HCT116 (cell line): Measurements from ENCODE around the gene GALNT2. TPM values are rescaled to one million over a fixed set of nuclear protein-coding genes. Genes with fewer than 3 reads are reported as not detected.

Experiments used
- ATAC-seq: fragments of 200-7000 bp; cut with Tn5 transposase; 2 replicates; pipeline ENCODE4 v1.9.1; 2020; ENCODE audit warnings: mild to moderate bottlenecking, moderate library complexity
- BruUV-seq: library from RNA; stranded (reverse); fragments of 400-500 nt; replicated peaks from 2 replicates; lab custom pipeline; 2021; lab: Mats Ljungman, UMichigan
- CTCF ChIA-PET: fragments of 300-600 bp; sonication (Branson Sonifier 250); formaldehyde crosslinking; loops from one replicate; lab custom pipeline; 2021; ENCODE audit warnings: antibody characterized with exemption; lab: Charles Lee
- POLR2A ChIA-PET: fragments of 300-600, 350-600 bp; sonication (Branson Sonifier 250); formaldehyde crosslinking; loops from one replicate; lab custom pipeline; 2021; ENCODE audit warnings: antibody characterized with exemption; lab: Charles Lee
- RAD21 ChIA-PET, 2 experiments: fragments of 300-600 bp; sonication (Branson Sonifier 250); formaldehyde crosslinking; loops; one replicate each; lab custom pipeline; 2023; ENCODE audit warnings: low total read pairs in 2 of 2; ENCODE audit not compliant: uncharacterized antibody in 2 of 2, unreplicated experiment in 2 of 2, low non-redundant PET in 1 of 2; lab: Charles Lee
- DNase-seq: peaks from one replicate; pipeline ENCODE4 v3.0.0-alpha.2; 2010; ENCODE audit warnings: low read depth, low spot score
- H2AFZ ChIP-seq: fragments of 200-600 bp; shearing (Covaris generic), sonication (generic); 2 replicates; pipeline ENCODE4 v1.6.1; 2017; ENCODE audit warnings: low read depth, mixed run types, mixed read lengths, antibody characterized with exemption, low read length; ENCODE audit not compliant: poor library complexity, severe bottlenecking
- H3K27ac ChIP-seq: 2 replicates; pipeline ENCODE4 v1.5.1; 2012; ENCODE audit warnings: low read depth, low read length
- H3K27me3 ChIP-seq: fragments of 200-600 bp; sonication (generic); 2 replicates; pipeline ENCODE4 v1.6.1; 2016; ENCODE audit warnings: mixed run types, low read length, mixed read lengths; ENCODE audit not compliant: insufficient read depth
- H3K36me3 ChIP-seq, 2 experiments: fragments of 200-500 bp in 1 of 2; fragments of 200-600 bp in 1 of 2; sonication (Bioruptor generic) in 1 of 2; sonication (generic) in 1 of 2; 2 replicates each; pipeline versions ENCODE4 v1.5.1 to v1.6.1; 2014 to 2016; ENCODE audit warnings: low read length in 2 of 2, inconsistent platforms in 1 of 2, mixed read lengths in 1 of 2, mixed run types in 1 of 2; ENCODE audit not compliant: insufficient read depth in 2 of 2, control insufficient read depth in 1 of 2
- H3K4me1 ChIP-seq, 2 experiments: fragments of 200-600 bp in 1 of 2; sonication (generic) in 1 of 2; 2 replicates each; pipeline versions ENCODE4 v1.5.1 to v1.6.1; 2012 to 2017; ENCODE audit warnings: low read length in 2 of 2, inconsistent platforms in 1 of 2, mild to moderate bottlenecking in 1 of 2, mixed read lengths in 1 of 2, mixed run types in 1 of 2, moderate library complexity in 1 of 2; ENCODE audit not compliant: insufficient read depth in 2 of 2, control insufficient read depth in 1 of 2
- H3K4me2 ChIP-seq: fragments of 200-600 bp; sonication (generic); 2 replicates; pipeline ENCODE4 v1.6.1; 2017; ENCODE audit warnings: mixed run types, low read length, mixed read lengths
- H3K4me3 ChIP-seq, 2 experiments: fragments of 200-600 bp in 1 of 2; sonication (generic) in 1 of 2; replicated peaks in 1 of 2; 2 replicates each; pipeline ENCODE4 v1.5.1; 2011 to 2016; ENCODE audit warnings: low read length in 2 of 2, control low read depth in 1 of 2, low read depth in 1 of 2, mild to moderate bottlenecking in 1 of 2, mixed read lengths in 1 of 2, mixed run types in 1 of 2
- H3K79me2 ChIP-seq: fragments of 200-600 bp; sonication (generic); 2 replicates; pipeline ENCODE4 v1.6.1; 2017; ENCODE audit warnings: mild to moderate bottlenecking, mixed run types, low read length, moderate library complexity, mixed read lengths; ENCODE audit not compliant: insufficient read depth
- H3K9ac ChIP-seq: fragments of 200-600 bp; sonication (generic); 2 replicates; pipeline ENCODE4 v1.6.1; 2016; ENCODE audit warnings: low read length, mixed read lengths
- H3K9me2 ChIP-seq: fragments of 200-600 bp; sonication (generic), shearing (Covaris generic); 2 replicates; pipeline ENCODE4 v1.6.1; 2017; ENCODE audit warnings: mixed run types, mild to moderate bottlenecking, moderate library complexity; ENCODE audit not compliant: insufficient read depth
- H3K9me3 ChIP-seq, 2 experiments: fragments of 200-500 bp in 1 of 2; fragments of 200-600 bp in 1 of 2; sonication (Bioruptor generic) in 1 of 2; sonication (generic) in 1 of 2; 2 replicates each; pipeline ENCODE4 v1.6.1; 2014 to 2017; ENCODE audit warnings: low read length in 2 of 2, mixed read lengths in 2 of 2, inconsistent platforms in 1 of 2, low read depth in 1 of 2, mild to moderate bottlenecking in 1 of 2, mixed run types in 1 of 2, moderate library complexity in 1 of 2; ENCODE audit not compliant: control insufficient read depth in 1 of 2, insufficient read depth in 1 of 2
- H4K20me1 ChIP-seq: fragments of 200-600 bp; sonication (generic), shearing (Covaris generic); 2 replicates; pipeline ENCODE4 v1.6.1; 2017; ENCODE audit warnings: mixed run types, mild to moderate bottlenecking, moderate library complexity; ENCODE audit not compliant: insufficient read depth
- EGR1 ChIP-seq: IDR thresholded peaks from 2 replicates; pipeline ENCODE4 v1.6.1; 2012; ENCODE audit warnings: low read depth
- ELF1 ChIP-seq: IDR thresholded peaks from 2 replicates; pipeline ENCODE4 v1.6.1; 2012; ENCODE audit warnings: low read depth, borderline replicate concordance
- EZH2 ChIP-seq: fragments of 200-600 bp; sonication (generic); IDR thresholded peaks from 2 replicates; pipeline ENCODE4 v1.6.1; 2017; ENCODE audit warnings: antibody characterized with exemption, mixed run types
- JUND ChIP-seq: IDR thresholded peaks from 2 replicates; pipeline ENCODE4 v1.6.1; 2012
- POLR2A ChIP-seq: IDR thresholded peaks from 2 replicates; pipeline ENCODE4 v1.7.0; 2011; ENCODE audit warnings: borderline replicate concordance; ENCODE audit not compliant: insufficient read depth, insufficient read length; ENCODE audit errors: extremely low read depth
- POLR2AphosphoS5 ChIP-seq: IDR thresholded peaks from 2 replicates; pipeline ENCODE4 v1.6.1; 2011; ENCODE audit warnings: mild to moderate bottlenecking, low read depth, low read length, moderate library complexity
- SIN3A ChIP-seq: IDR thresholded peaks from 2 replicates; pipeline ENCODE4 v1.6.1; 2012; ENCODE audit warnings: low read depth
- SP1 ChIP-seq: IDR thresholded peaks from 2 replicates; pipeline ENCODE4 v1.6.1; 2012; ENCODE audit warnings: low read depth
- TCF7L2 ChIP-seq: IDR thresholded peaks from 2 replicates; pipeline ENCODE4 v1.7.0; 2011; ENCODE audit warnings: borderline replicate concordance, inconsistent platforms; ENCODE audit not compliant: insufficient read depth, insufficient read length; ENCODE audit errors: extremely low read depth
- ZBTB33 ChIP-seq: IDR thresholded peaks from 2 replicates; pipeline ENCODE4 v1.6.1; 2011; ENCODE audit warnings: mild to moderate bottlenecking, low read length, moderate library complexity; ENCODE audit not compliant: insufficient replicate concordance; ENCODE audit errors: extremely low read depth
- ZFX ChIP-seq: fragments of 450-650 bp; IDR thresholded peaks from 2 replicates; pipeline ENCODE4 v1.6.1; 2017
- ZNF274 ChIP-seq: fragments of 200-500 bp; sonication (Bioruptor generic); IDR thresholded peaks from 2 replicates; pipeline ENCODE4 v1.6.1; 2014; ENCODE audit warnings: mild to moderate bottlenecking, low read depth, low read length, inconsistent platforms
- intact Hi-C: fragments of 100-400 bp; cut with micrococcal nuclease; formaldehyde crosslinking; loops from 2 replicates; pipeline ENCODE4 v1.10.0; 2022
- total RNA-seq: library from RNA; stranded (reverse); gene quantifications from one replicate; pipeline ENCODE4 v1.2.1, GENCODE V29; 2021; ENCODE audit not compliant: unreplicated experiment
- TF ChIP-seq, protein P1 (sequence below): IDR thresholded peaks from 2 replicates; pipeline ENCODE4 v1.6.1; 2012; ENCODE audit warnings: low read depth
- TF ChIP-seq, protein P2 (sequence below): IDR thresholded peaks from 2 replicates; pipeline ENCODE4 v1.6.1; 2012

GALNT2 gene
- total RNA-seq, 1 experiment from 2014 or later = 40.8 TPM

- CTCF ChIA-PET = no interaction called here
These were observed 34.3 kb upstream of the GALNT2 start for GRCh38 chr1:230032516-230033281.

More at GRCh38 chr1:230032516-230033281, 34.3 kb upstream of the GALNT2 start:
- Histone ChIP-seq H2AFZ (no peak overlapping the region), H3K4me2 (no peak overlapping the region), H3K9ac (no peak overlapping the region), H4K20me1 (no peaks in the 10 kb centered on the region), H3K36me3 (no peaks in the 10 kb centered on the region), H3K4me1 (no peaks in the 10 kb centered on the region), H3K4me3 (no peak overlapping the region), H3K27me3 (no peaks in the 10 kb centered on the region), H3K9me2 (no peaks in the 10 kb centered on the region), H3K27ac (no peak overlapping the region), H3K79me2 (no peaks in the 10 kb centered on the region), H3K9me3 (no peaks in the 10 kb centered on the region)
- ChIA-PET RAD21 (no interaction called here), POLR2A (no interaction called here)
- TF ChIP-seq JUND = no peak
- TF ChIP-seq, protein P1, sequence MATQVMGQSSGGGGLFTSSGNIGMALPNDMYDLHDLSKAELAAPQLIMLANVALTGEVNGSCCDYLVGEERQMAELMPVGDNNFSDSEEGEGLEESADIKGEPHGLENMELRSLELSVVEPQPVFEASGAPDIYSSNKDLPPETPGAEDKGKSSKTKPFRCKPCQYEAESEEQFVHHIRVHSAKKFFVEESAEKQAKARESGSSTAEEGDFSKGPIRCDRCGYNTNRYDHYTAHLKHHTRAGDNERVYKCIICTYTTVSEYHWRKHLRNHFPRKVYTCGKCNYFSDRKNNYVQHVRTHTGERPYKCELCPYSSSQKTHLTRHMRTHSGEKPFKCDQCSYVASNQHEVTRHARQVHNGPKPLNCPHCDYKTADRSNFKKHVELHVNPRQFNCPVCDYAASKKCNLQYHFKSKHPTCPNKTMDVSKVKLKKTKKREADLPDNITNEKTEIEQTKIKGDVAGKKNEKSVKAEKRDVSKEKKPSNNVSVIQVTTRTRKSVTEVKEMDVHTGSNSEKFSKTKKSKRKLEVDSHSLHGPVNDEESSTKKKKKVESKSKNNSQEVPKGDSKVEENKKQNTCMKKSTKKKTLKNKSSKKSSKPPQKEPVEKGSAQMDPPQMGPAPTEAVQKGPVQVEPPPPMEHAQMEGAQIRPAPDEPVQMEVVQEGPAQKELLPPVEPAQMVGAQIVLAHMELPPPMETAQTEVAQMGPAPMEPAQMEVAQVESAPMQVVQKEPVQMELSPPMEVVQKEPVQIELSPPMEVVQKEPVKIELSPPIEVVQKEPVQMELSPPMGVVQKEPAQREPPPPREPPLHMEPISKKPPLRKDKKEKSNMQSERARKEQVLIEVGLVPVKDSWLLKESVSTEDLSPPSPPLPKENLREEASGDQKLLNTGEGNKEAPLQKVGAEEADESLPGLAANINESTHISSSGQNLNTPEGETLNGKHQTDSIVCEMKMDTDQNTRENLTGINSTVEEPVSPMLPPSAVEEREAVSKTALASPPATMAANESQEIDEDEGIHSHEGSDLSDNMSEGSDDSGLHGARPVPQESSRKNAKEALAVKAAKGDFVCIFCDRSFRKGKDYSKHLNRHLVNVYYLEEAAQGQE = no peak
- TF ChIP-seq POLR2A = no peak
- no peak for TF ChIP-seq ZNF274
- no peak for TF ChIP-seq ELF1
- TF ChIP-seq ZFX = no peak
- TF ChIP-seq TCF7L2 = no peak
- TF ChIP-seq SIN3A = no peak
- TF ChIP-seq, protein P2, sequence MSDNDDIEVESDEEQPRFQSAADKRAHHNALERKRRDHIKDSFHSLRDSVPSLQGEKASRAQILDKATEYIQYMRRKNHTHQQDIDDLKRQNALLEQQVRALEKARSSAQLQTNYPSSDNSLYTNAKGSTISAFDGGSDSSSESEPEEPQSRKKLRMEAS = no peak
- no peak for TF ChIP-seq EZH2
- no peak for TF ChIP-seq ZBTB33
- TF ChIP-seq EGR1 = no peak
- no peak for TF ChIP-seq POLR2AphosphoS5
- no peak for TF ChIP-seq SP1
- DNase-seq (no peak), ATAC-seq (no peak)
- intact Hi-C loops = no loop called here
- no TSS peak for BruUV-seq
